D721Med (cell line): ENCODE measurements around the gene EIF3M.
A peak's percentile ranks its signal among the peaks of the same experiment; 100 is the strongest.

Source experiments
- DNase-seq: peaks from one replicate; pipeline ENCODE4 v3.0.0; 2011; ENCODE audit warnings: low spot score; ENCODE audit not compliant: insufficient read length
- FAIRE-seq: peaks from 2 replicates; lab custom pipeline; 2011; peaks lifted over from hg19 to GRCh38; lab: Jason Lieb, UNC
- TF ChIP-seq, protein P1 (sequence below): IDR thresholded peaks from 2 replicates; pipeline ENCODE4 v1.5.1; 2012; ENCODE audit warnings: mild to moderate bottlenecking, control low read depth; ENCODE audit not compliant: insufficient read depth; ENCODE audit errors: missing control alignments

Gene EIF3M

DNA sequence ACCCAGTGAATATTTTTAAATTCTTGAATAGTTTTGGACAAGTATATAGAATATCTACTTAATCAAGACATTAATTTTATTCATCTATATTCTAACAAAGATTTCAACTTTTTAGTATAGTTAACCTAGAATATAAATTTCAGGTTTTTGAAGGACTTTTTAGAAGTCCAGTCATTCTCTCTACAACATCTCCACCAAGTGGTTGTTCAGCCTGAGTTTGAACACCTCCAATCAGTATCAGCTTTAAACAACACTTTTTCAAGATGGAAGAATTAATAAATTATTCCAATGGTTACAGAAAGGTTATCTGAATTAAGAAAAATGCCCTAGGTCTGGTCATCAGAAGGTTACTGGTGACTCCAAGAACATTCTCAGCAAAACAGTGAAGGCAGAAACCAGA lies 31.8 kb downstream of the EIF3M start:
- TF ChIP-seq, protein P1, sequence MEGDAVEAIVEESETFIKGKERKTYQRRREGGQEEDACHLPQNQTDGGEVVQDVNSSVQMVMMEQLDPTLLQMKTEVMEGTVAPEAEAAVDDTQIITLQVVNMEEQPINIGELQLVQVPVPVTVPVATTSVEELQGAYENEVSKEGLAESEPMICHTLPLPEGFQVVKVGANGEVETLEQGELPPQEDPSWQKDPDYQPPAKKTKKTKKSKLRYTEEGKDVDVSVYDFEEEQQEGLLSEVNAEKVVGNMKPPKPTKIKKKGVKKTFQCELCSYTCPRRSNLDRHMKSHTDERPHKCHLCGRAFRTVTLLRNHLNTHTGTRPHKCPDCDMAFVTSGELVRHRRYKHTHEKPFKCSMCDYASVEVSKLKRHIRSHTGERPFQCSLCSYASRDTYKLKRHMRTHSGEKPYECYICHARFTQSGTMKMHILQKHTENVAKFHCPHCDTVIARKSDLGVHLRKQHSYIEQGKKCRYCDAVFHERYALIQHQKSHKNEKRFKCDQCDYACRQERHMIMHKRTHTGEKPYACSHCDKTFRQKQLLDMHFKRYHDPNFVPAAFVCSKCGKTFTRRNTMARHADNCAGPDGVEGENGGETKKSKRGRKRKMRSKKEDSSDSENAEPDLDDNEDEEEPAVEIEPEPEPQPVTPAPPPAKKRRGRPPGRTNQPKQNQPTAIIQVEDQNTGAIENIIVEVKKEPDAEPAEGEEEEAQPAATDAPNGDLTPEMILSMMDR: peak; percentile 19
- FAIRE-seq (no peak), DNase-seq (no peak)

DNA sequence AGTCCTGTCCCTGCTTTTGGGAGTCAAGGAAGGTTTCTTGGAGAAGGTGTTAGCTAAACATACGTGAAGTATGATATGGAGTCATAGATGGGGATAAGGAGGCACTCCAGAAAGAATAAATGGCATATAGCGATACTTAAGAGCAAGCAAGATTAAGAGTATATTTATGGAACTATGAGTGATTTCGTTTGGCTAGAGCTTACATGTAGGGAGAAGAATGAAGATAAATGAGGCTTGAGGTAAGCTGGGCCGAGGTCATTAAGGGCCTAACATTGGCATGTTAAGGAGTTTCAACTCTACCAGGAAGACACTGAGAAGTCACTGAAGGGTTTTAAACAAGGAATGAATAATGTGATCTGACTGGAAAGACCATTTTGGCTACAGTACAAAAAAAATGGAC lies 33.3 kb downstream of the EIF3M start:
- DNase-seq (no peak), FAIRE-seq (no peak)
- TF ChIP-seq, protein P1: no peak

DNA sequence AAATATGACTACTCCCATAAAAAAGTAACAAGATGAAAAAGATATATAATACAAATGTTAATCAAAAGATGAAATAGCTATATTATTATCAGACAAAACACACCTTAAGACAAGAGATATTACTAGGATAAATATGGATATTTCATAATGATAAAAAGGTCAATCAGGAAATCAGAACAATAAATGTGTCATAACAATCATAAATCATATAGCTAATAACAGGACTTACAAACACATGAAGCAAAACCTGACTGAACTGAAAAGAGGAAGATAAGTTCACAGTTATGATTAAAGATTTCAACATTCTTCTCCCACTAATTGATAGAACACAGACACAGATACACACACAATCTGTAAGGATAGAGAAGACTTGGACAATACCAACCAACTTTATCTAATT lies 47.2 kb downstream of the EIF3M start:
- DNase-seq (no peak), FAIRE-seq (no peak)
- TF ChIP-seq, protein P1: no peak

DNA sequence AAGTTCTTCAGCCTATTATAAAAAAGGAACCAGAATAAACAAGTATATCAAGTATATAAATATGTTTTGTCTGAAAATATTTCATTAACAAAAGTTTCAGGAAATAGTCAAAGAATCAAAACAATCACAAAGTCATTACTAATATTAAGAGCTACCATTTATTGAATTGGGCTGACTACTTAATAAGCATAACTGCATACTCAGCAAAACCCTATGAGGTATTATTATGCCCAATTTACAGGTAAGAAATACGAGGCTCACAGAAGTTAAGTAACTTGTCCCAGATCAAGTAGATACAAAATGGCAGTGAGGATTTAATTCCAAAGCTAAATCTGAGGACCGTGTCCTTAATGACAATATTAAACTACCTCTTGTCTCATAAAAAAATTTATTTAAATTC lies 52.2 kb downstream of the EIF3M start:
- TF ChIP-seq, protein P1: no peak
- FAIRE-seq: no peak
- DNase-seq: no peak

GRCh38 chr11:32641361-32641760 lies 57.7 kb downstream of the EIF3M start:
- DNase-seq (no peak), FAIRE-seq (no peak)
- TF ChIP-seq, protein P1: no peak

DNA sequence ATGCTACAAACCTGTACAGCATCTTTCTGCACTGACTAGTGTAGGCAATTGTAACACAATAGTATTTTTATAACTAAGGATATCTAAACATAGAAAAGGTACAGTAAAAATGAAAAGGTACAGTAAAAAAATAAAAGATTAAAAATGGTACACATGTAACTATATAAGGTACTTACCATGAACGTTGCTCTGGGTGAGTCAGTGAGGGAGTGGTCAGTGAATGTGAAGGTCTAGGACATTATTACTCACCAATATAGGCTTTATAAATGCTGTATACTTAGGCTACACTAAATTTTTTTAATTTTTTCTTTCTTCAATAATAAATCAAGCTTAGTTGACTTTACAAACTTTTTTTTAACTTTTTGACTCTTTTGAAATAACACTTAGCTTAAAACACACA lies 59.9 kb downstream of the EIF3M start:
- TF ChIP-seq, protein P1: no peak
- DNase-seq (no peak), FAIRE-seq (no peak)
